ENCODE data around the gene MS4A4A.

Gene MS4A4A

GRCh38 chr11:60328460-60328859 is 48.0 kb downstream of the MS4A4A start:
- Histone ChIP-seq H3K4me1 (ENCODE audit: control insufficient read depth, insufficient read depth, low read length) (no peaks in the 10 kb centered on the region), H3K9me3 (ENCODE audit: control insufficient read depth, insufficient read depth, low read length) (peaks cover 10% of the 10 kb centered on the region; the same call in 1 of the 2 replicates), H3K36me3 (ENCODE audit: control insufficient read depth, insufficient read depth, low read length) (no peaks in the 10 kb centered on the region), H3K27me3 (ENCODE audit: control insufficient read depth, insufficient read depth, low read length) (no peaks in the 10 kb centered on the region), H3K27ac (ENCODE audit: low read depth, low read length) (no peak overlapping the region), H3K9ac (ENCODE audit: low read depth, low read length) (no peak overlapping the region), H3K4me3 (ENCODE audit: low read depth, low read length) (no peak overlapping the region)

DNA sequence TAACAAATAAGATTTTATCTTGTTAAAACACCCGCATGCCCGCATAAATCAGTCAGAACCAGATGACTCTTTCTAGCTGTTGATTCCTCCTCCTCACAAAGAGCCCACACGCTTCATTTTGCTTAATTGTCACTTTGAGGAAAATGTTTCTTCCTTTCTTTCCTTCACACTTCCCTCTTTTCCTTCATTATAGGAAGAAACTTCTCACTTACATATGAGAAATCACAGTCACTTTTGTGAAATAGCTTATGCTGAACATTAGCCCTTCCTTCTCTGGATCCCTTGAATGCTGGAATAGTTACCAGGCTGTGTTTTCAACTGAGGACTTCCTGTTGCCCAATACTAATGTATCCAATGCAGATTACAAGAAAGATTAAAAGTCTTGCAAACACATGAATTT is 52.4 kb downstream of the MS4A4A start:
- no peak overlapping the region for H3K4me3 ChIP-seq (ENCODE audit: low read depth, low read length)
- no peaks in the 10 kb centered on the region for H3K36me3 ChIP-seq (ENCODE audit: control insufficient read depth, insufficient read depth, low read length)
- no peaks in the 10 kb centered on the region for H3K9me3 ChIP-seq (ENCODE audit: control insufficient read depth, insufficient read depth, low read length)
- no peaks in the 10 kb centered on the region for H3K4me1 ChIP-seq (ENCODE audit: control insufficient read depth, insufficient read depth, low read length)
- no peaks in the 10 kb centered on the region for H3K27me3 ChIP-seq (ENCODE audit: control insufficient read depth, insufficient read depth, low read length)
- H3K9ac ChIP-seq (ENCODE audit: low read depth, low read length), result no peak overlapping the region
- H3K27ac ChIP-seq (ENCODE audit: low read depth, low read length), result no peak overlapping the region

DNA sequence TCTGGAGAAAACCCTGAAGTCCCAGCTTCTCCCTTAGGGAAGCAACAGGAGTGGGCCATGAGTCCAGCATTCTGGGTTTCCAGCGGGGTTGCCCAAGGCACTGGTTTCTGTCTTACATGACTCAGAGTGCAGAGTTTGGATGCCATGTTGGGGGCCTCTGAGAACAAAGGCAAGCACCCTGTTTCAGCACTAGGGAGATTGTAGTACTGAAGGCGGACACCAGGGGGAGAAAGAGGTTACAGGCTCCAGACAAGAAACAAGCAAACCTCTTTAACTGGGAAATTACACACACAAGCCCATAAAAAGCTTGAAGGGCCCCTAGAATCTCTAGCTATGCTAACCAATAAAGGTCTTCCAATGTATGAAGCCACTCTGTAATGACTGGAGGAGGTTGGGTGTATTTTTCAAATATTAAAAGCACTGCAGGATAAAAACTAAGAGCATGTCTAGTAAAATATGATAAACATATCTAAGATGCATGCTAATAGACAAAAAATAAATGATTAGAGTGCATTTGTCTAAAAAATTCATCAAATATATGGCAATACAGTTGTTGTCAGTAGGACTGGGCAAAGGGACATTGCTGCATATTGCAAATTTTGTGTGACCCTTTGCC is 53.6 kb downstream of the MS4A4A start:
- Histone ChIP-seq H3K4me3 (ENCODE audit: low read depth, low read length) (no peak overlapping the region), H3K9me3 (ENCODE audit: control insufficient read depth, insufficient read depth, low read length) (0 out of 2 replicates have a peak, but pooled peaks cover 1% of the 10 kb centered on the region), H3K9ac (ENCODE audit: low read depth, low read length) (no peak overlapping the region), H3K36me3 (ENCODE audit: control insufficient read depth, insufficient read depth, low read length) (no peaks in the 10 kb centered on the region), H3K27me3 (ENCODE audit: control insufficient read depth, insufficient read depth, low read length) (no peaks in the 10 kb centered on the region), H3K27ac (ENCODE audit: low read depth, low read length) (no peak overlapping the region), H3K4me1 (ENCODE audit: control insufficient read depth, insufficient read depth, low read length) (no peaks in the 10 kb centered on the region)

GRCh38 chr11:60336767-60337391 is 56.4 kb downstream of the MS4A4A start:
- no peak overlapping the region for H3K4me3 ChIP-seq (ENCODE audit: low read depth, low read length)
- no peak overlapping the region for H3K9ac ChIP-seq (ENCODE audit: low read depth, low read length)
- H3K9me3 ChIP-seq (ENCODE audit: control insufficient read depth, insufficient read depth, low read length), result 0 out of 2 replicates have a peak, but pooled peaks cover 4% of the 10 kb centered on the region
- H3K4me1 ChIP-seq (ENCODE audit: control insufficient read depth, insufficient read depth, low read length), result no peaks in the 10 kb centered on the region
- H3K36me3 ChIP-seq (ENCODE audit: control insufficient read depth, insufficient read depth, low read length), result no peaks in the 10 kb centered on the region
- no peaks in the 10 kb centered on the region for H3K27me3 ChIP-seq (ENCODE audit: control insufficient read depth, insufficient read depth, low read length)
- H3K27ac ChIP-seq (ENCODE audit: low read depth, low read length), result no peak overlapping the region

DNA sequence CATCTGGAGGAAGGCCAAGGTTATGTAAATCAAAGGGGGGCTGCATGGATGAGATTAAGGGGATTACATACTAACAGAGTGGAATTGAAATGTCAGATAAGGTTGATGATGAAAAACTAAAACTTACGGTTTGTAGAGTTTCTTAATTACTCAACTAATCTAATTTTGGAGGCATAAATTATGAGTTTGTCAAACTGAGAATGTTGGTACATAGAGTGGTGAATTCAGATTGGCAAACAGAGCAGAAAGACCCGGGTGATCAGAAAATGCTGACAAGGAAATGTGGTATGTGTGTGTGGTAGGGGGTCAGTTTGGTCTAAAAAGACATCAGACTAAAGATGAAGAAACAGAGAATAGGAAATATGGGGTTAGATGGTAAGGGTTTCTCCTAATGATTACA is 57.6 kb downstream of the MS4A4A start:
- Histone ChIP-seq H3K36me3 (ENCODE audit: control insufficient read depth, insufficient read depth, low read length) (no peaks in the 10 kb centered on the region), H3K9me3 (ENCODE audit: control insufficient read depth, insufficient read depth, low read length) (0 out of 2 replicates have a peak, but pooled peaks cover 4% of the 10 kb centered on the region), H3K27ac (ENCODE audit: low read depth, low read length) (no peak overlapping the region), H3K9ac (ENCODE audit: low read depth, low read length) (no peak overlapping the region), H3K4me1 (ENCODE audit: control insufficient read depth, insufficient read depth, low read length) (no peaks in the 10 kb centered on the region), H3K27me3 (ENCODE audit: control insufficient read depth, insufficient read depth, low read length) (no peaks in the 10 kb centered on the region), H3K4me3 (ENCODE audit: low read depth, low read length) (no peak overlapping the region)

GRCh38 chr11:60339356-60339755 is 58.9 kb downstream of the MS4A4A start:
- H3K27ac ChIP-seq (ENCODE audit: low read depth, low read length), result no peak overlapping the region
- H3K4me1 ChIP-seq (ENCODE audit: control insufficient read depth, insufficient read depth, low read length), result no peaks in the 10 kb centered on the region
- H3K36me3 ChIP-seq (ENCODE audit: control insufficient read depth, insufficient read depth, low read length), result no peaks in the 10 kb centered on the region
- H3K9me3 ChIP-seq (ENCODE audit: control insufficient read depth, insufficient read depth, low read length), result 0 out of 2 replicates have a peak, but pooled peaks cover 4% of the 10 kb centered on the region
- no peak overlapping the region for H3K4me3 ChIP-seq (ENCODE audit: low read depth, low read length)
- H3K9ac ChIP-seq (ENCODE audit: low read depth, low read length), result no peak overlapping the region
- H3K27me3 ChIP-seq (ENCODE audit: control insufficient read depth, insufficient read depth, low read length), result no peaks in the 10 kb centered on the region

- Histone ChIP-seq H3K27ac (ENCODE audit: low read depth, low read length) (no peak overlapping the region), H3K27me3 (ENCODE audit: control insufficient read depth, insufficient read depth, low read length) (no peaks in the 10 kb centered on the region), H3K9me3 (ENCODE audit: control insufficient read depth, insufficient read depth, low read length) (0 out of 2 replicates have a peak, but pooled peaks cover 4% of the 10 kb centered on the region), H3K4me1 (ENCODE audit: control insufficient read depth, insufficient read depth, low read length) (no peaks in the 10 kb centered on the region), H3K9ac (ENCODE audit: low read depth, low read length) (no peak overlapping the region), H3K4me3 (ENCODE audit: low read depth, low read length) (no peak overlapping the region), H3K36me3 (ENCODE audit: control insufficient read depth, insufficient read depth, low read length) (no peaks in the 10 kb centered on the region)
Observed at GRCh38 chr11:60343094-60343704, 62.7 kb downstream of the MS4A4A start.

- H3K4me1 ChIP-seq (ENCODE audit: control insufficient read depth, insufficient read depth, low read length), result no peaks in the 10 kb centered on the region
- H3K27me3 ChIP-seq (ENCODE audit: control insufficient read depth, insufficient read depth, low read length), result no peaks in the 10 kb centered on the region
- H3K27ac ChIP-seq (ENCODE audit: low read depth, low read length), result no peak overlapping the region
- no peak overlapping the region for H3K4me3 ChIP-seq (ENCODE audit: low read depth, low read length)
- H3K9ac ChIP-seq (ENCODE audit: low read depth, low read length), result no peak overlapping the region
- 0 out of 2 replicates have a peak, but pooled peaks cover 2% of the 10 kb centered on the region for H3K9me3 ChIP-seq (ENCODE audit: control insufficient read depth, insufficient read depth, low read length)
- no peaks in the 10 kb centered on the region for H3K36me3 ChIP-seq (ENCODE audit: control insufficient read depth, insufficient read depth, low read length)
Observed at GRCh38 chr11:60344146-60344545, 63.7 kb downstream of the MS4A4A start.

- Histone ChIP-seq H3K36me3 (ENCODE audit: control insufficient read depth, insufficient read depth, low read length) (no peaks in the 10 kb centered on the region), H3K9ac (ENCODE audit: low read depth, low read length) (no peak overlapping the region), H3K27me3 (ENCODE audit: control insufficient read depth, insufficient read depth, low read length) (no peaks in the 10 kb centered on the region), H3K9me3 (ENCODE audit: control insufficient read depth, insufficient read depth, low read length) (peaks cover 3% of the 10 kb centered on the region), H3K27ac (ENCODE audit: low read depth, low read length) (no peak overlapping the region), H3K4me1 (ENCODE audit: control insufficient read depth, insufficient read depth, low read length) (no peaks in the 10 kb centered on the region), H3K4me3 (ENCODE audit: low read depth, low read length) (no peak overlapping the region)
Observed at GRCh38 chr11:60345489-60345888, 65.0 kb downstream of the MS4A4A start.

DNA sequence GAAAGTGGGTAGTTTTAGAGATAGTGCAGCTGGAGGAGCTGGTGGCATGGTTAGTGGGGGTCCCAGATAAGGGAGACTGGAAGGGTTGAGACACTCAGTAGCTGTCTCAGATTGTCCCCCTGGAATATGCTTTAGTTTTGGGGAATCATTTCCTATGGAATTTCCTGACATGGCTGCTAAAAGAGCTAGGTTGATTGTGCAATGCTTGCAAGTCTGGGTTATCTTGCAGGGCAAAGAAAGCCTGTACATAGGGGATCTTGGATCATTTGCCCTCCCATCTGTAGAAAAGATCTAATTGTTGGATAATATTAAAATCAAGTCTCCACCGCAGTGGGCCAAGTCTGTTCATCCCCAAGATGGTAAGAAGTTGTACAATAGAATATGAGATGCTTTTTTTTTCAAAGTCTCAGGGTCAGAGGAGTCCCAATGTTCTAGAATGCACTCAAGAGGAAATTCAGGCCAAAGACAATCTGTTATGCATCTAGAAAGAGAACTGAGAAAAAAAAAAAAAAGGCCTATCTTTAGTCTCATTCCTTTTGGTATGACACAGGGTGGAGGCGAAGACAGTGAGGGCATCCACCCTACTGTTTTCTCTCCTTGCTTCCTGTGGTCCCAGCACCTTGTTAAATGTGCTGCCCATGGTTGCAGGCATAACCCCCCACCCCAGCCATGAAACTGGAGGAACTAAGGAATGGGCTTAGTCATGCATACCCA is 66.8 kb downstream of the MS4A4A start:
- H3K4me3 ChIP-seq (ENCODE audit: low read depth, low read length), result no peak overlapping the region
- peaks cover 3% of the 10 kb centered on the region for H3K9me3 ChIP-seq (ENCODE audit: control insufficient read depth, insufficient read depth, low read length)
- no peak overlapping the region for H3K9ac ChIP-seq (ENCODE audit: low read depth, low read length)
- no peak overlapping the region for H3K27ac ChIP-seq (ENCODE audit: low read depth, low read length)
- H3K4me1 ChIP-seq (ENCODE audit: control insufficient read depth, insufficient read depth, low read length), result no peaks in the 10 kb centered on the region
- no peaks in the 10 kb centered on the region for H3K27me3 ChIP-seq (ENCODE audit: control insufficient read depth, insufficient read depth, low read length)
- H3K36me3 ChIP-seq (ENCODE audit: control insufficient read depth, insufficient read depth, low read length), result no peaks in the 10 kb centered on the region

DNA sequence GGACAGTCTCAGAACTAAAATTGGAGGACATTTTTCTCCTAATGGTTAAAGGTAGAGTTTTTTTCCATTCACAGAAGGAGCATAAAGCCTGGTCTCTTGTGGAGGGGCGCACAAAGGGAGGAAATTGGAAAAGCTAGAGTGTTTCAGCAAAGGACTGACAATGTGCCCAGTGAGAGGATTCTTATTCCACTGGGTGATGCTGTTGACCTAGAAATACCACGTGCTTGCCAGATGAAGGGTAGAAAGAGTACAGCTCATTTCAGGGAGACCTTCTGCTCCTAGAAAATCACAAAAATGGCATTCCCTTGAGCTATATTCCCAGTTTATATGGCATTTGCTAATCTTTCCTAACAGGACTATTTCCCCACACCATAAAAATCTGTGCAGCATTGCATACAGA is 67.7 kb downstream of the MS4A4A start:
- Histone ChIP-seq H3K36me3 (ENCODE audit: control insufficient read depth, insufficient read depth, low read length) (no peaks in the 10 kb centered on the region), H3K4me1 (ENCODE audit: control insufficient read depth, insufficient read depth, low read length) (no peaks in the 10 kb centered on the region), H3K4me3 (ENCODE audit: low read depth, low read length) (no peak overlapping the region), H3K9me3 (ENCODE audit: control insufficient read depth, insufficient read depth, low read length) (peaks cover 7% of the 10 kb centered on the region), H3K27me3 (ENCODE audit: control insufficient read depth, insufficient read depth, low read length) (no peaks in the 10 kb centered on the region), H3K27ac (ENCODE audit: low read depth, low read length) (no peak overlapping the region), H3K9ac (ENCODE audit: low read depth, low read length) (no peak overlapping the region)

Measured in HUES48 (cell line).